Measurements from ENCODE around the gene SLC1A7.

The SLC1A7 gene

DNA sequence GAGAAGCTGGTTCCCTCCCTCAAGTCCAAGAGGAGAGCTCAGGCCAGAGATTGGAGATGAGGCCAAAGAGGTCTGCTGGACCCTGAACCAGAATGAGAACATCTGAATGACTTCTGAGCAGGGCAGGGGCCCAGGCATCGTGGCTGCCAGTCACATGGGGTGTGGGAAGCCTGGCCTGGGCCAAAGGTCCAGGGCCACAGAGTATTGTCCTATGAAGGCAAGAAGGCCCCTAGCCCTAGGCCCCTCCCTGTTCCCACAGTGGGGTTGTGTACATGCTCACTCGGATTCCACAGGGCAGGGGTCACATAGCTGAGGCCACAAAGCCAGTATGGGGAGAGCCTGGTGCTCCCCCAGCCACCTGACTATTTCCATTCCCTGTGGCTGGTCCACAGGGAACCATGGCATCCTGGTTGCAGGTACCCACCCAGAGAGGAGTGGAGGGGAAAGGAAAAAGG lies 18.5 kb upstream of the SLC1A7 start:
- DNase-seq (ENCODE audit: low read depth in 2 of 2): no peak

DNA sequence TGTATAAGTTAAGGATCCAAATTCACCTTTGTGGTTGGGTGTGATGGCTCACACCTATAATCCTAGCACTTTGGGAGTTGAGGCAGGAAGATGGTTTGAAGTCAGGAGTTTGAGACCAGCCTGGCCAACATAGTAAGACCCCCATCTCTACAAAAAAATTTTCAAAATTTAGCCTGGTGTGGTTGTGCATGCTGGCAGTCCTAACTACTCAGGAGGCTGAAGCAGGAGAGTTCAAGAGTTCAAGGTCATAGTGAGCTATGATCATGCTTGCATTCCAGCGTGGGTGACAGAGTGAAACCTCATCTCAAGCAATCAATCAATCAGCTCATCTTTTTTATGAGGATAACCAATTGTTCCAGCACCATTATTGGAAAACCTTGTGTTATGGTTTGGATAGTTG lies 16.5 kb upstream of the SLC1A7 start:
- no peak for DNase-seq (ENCODE audit: low read depth in 2 of 2)

DNA sequence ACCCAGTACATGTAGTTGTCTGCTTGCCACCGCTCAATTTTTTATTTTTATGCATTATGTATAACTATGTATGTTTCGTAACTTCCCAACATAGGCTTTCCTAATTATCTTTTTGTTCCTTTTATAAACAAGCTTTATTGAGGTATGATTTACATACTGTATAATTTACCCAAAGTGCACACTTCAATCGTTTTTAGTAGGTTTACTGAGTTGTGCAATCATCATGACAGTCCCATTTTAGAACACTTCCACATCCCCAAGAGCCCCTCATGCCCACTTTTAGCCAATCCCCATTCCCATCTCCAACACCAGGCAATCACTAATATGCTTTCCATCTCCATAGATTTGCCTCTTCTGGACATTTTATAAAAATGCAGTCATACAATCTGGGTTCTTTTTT lies 14.3 kb upstream of the SLC1A7 start:
- DNase-seq (ENCODE audit: low read depth in 2 of 2): no peak

DNA sequence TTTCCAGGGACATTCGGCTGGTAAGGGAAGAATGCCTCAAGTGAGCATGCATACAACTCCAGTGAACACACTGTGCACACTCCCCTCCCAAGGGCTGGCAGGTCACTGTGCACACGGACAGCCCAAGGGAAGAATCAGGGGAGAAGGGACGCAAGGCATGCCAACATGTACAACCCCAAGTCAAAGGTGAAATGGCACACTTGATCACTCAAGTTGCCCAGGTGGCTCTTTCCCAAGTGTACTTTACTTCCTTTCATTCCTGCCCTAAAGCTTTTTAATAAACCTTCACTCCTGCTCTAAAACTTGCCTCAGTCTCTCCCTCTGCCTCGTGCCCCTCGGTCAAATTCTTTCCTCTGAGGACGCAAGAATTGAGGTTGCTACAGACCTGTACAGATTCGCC lies 13.5 kb upstream of the SLC1A7 start:
- DNase-seq (ENCODE audit: low read depth in 2 of 2): no peak

DNA sequence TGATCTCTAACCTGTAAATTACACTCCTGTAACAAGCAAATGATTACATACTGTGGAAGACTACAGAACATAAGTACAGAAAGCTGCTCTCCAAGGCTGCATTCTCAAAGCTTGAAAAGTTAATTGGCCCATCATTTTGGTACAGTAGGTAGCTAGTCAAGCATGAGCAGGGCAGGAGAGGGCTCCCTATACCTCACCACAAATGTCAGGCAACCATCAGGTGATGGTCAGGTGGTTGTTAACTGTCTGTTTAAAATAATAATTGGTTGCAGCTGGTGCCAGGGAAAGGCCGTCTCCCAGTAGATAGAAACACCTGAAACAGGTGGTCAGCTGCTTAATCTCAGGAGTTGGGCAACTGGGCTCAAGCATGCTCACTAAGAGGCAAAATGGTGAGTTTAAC lies 13.1 kb upstream of the SLC1A7 start:
- DNase-seq (ENCODE audit: low read depth in 2 of 2): no peak

DNA sequence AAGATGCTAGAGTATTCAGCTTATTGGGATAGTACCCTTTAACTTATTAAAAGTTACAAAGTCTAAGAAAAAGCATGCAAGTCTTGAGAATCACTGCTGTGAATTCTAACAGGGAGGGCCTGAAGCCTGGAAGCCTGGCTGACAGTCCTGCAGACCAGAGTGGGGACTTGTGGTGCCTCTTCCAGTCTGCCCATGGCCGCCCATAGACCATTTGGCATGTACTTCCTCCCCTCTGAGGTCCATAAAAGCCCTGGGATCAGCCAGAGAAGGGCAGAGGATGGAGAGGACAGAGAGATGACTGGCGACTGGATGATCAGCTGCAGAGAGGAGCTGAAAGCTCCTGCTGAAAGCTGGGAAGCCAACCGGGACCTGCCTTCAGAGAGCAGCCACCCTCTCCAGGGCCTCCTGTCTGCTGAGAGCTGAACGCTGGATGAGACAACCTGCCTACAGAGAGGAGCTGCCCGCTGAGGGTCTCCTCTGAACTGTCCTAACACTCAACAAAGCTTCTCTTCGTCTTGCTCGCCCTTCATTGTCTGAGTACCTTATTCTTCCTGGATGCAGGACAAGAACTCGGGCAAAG lies 12.5 kb upstream of the SLC1A7 start:
- no peak for DNase-seq (ENCODE audit: low read depth in 2 of 2)

DNA sequence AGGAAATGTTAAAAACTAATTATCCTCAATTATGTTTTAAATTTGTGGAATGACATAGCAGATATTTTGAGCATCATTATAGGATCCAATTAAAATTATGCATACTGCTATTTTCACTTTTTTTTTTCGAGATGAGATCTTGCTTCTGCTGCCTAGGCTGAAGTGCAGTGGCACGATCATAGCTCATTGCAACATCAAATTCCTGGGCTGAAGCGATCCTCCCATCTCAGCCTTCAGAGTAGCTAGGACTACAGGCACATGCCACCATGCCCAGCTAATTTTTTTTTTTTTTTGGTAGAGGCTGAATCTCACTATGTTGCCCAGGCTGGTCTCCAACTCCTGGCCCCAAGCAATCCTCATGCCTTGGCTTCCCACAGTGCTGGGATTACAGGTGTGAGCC lies 11.3 kb upstream of the SLC1A7 start:
- no peak for DNase-seq (ENCODE audit: low read depth in 2 of 2)

DNA sequence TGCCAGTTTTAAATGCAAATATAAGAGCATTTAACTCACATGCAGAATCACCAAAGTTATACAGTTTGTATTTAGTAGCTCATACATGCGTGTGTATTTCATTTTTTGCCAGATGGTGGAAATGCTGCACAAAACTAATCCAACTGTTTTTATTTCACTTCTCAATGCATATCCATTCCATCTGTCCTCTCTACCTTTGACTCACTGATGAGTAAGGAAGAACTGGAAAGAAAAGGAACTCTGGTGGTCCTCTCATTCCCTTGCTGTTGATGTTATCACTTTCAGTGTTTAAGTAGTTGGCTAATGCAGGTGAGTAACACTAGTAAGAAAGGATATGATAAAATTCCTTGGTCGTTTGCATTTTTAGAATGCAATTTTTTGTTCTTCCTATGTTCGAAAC lies 5.7 kb upstream of the SLC1A7 start:
- no peak for DNase-seq (ENCODE audit: low read depth in 2 of 2)

DNA sequence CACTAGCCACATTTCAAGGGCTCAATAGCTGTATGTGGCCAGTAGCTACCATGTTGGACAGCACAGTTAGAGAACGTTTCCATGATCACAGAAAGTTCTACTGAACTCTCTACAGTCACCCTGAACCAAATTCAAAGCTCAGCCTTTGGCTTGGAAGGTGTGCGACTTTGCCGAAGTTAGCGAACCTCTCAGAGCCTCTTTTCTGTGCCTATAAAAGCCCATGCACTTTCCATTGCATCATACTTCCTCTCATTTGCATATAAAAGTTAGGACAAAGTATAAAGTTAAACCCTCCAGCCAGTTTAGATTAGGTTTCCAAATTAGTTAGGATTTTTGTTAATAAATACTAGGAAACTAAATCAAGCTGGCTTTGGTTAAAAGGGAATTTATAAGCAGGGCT lies 4.7 kb upstream of the SLC1A7 start:
- DNase-seq (ENCODE audit: low read depth in 2 of 2): no peak

DNA sequence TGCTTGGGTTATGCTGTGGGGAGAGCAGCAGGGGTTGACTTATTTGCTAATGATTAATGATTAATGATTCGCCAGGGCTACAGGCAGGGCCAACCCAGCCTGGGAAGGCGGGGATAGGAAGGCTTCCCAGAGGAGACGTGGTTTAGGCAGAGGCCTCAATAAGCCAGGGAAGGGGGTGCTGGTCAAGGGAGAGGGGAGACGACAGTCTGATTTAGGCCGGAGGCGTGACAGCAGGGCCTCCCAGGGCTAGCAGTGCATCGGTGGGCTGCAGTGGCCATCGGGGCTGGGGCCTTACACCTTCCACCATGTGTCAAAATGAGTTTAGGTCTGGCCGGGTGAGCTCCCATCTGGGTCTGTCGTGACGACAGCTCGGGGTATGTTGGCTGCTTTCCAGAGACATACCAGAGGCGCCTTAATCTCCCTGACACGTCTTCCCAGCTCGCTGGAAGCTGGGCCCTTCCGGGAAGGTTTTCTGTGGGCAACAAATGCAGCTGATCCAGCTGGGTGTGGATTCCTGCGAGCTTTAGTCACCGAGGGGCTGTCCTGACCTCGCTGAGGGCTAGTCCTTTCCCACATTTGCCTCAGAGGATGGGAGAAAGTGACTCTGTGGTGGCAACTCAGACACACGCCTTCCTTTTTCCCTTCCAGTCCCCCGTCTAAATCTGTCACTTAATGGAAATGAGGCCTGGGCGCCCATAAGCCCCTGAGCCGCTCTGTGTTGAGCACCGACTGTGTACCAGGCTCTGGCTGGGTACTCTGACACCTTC lies 3.7 kb upstream of the SLC1A7 start:
- DNase-seq (ENCODE audit: low read depth in 2 of 2): no peak

DNA sequence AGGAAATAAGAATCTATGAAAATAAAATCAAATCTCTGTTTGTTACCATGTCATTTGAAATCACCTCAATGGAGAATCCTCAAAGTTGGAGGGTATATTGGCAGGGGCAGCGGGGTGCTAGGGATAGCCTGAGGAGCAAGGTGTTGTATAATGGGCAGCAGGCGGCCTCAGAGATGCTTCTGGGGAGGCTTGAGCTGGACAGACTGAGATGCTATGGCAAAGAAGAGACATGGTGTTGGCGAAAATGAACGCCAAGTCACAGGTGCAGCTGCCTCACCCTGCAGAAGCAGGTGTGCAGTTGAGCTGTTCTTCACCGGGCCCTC lies 3.1 kb upstream of the SLC1A7 start:
- no peak for DNase-seq (ENCODE audit: low read depth in 2 of 2)

DNA sequence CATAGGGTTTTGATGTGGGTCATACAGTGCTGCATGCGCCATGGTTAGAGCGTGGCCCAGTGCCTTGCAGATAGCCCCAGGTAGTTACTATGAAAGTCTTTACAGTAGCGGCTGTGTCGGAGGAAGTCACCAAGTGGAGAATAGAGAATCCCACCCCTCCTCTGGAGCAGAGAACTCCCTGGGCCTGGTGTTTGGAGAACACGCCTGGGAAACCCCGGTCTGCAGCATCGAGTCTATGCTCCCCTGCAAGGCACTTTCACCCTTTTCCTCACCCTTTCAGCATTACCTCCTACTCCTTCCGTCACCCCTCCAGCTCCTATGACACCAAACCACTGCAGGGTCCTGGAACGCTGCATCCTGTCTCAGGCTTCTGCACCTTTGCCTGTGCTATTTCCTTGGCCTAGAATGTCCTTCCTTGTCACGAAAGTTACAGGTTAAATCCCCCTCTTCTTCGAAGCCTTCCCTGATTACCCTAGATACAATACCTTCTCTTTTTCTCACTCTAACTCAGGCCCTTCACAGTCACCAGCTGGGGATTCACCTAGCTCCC lies 2.7 kb upstream of the SLC1A7 start:
- no peak for DNase-seq (ENCODE audit: low read depth in 2 of 2)

DNA sequence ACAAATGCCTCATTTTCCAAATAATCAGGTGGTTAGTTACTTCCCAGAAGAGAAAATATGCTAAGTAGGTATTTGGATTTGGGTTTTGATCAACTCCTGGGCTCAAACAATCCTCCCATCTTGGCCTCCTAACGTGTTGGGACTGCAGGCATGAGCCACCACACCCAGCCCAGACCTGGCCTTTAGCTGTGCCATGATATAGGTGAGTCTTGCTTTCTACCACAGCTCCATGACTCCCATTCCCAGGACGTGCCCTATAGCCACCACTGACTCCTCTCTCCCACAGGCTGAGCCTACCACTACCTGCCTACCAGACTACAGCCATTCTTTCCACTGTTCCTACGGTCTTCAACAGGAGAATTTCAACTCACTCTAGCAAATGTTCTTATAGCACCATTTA lies 1.8 kb upstream of the SLC1A7 start:
- no peak for DNase-seq (ENCODE audit: low read depth in 2 of 2)

DNA sequence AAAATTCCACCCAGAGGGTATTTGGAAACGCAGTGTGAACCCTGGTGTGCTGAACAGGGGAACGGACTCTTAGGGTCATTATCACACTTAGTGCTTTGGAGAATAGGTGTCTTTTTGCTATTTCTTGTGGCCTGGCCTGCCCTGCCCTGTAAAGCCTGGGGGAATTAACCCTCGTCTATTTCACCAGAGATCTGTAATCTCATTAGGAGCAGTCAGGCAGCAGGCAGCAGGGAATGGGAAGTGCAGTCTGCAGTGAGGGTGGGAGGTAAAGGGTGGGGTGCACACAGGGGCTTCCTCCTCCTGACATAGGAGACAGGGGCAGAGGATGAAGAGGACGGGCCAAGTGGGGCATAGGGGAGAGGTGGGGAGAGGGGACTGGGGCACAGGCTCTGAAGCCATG lies 1.1 kb upstream of the SLC1A7 start:
- DNase-seq (ENCODE audit: low read depth in 2 of 2): no peak

DNA sequence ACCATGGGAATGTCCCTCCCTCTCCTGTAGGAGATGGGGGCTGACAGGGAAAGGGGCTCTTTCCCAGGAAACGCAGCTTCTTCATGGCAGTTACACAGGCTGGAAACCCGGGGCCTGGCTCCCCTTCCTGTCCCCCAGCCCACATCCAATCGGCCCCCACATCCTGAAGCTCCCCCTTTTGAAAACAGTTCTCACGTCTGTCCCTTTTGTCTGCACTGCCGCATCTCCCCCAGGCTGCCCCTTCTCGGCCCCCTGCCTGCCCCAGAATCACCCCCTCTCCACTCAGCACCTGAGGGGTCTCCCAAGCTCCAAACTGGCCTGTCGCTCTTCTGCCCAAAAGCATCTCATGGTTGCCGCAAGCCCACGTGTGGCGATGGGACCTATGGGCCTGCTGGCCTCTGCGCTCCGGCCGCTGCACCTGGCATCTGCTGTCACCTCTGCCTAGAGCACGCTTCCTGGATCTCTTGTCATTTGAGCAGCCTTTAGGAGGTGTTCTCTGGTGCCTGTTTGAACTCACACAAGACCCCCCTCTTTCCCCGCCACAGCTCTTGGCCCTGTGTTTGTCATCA lies 867 bp downstream of the SLC1A7 start:
- no peak for DNase-seq (ENCODE audit: low read depth in 2 of 2)

DNA sequence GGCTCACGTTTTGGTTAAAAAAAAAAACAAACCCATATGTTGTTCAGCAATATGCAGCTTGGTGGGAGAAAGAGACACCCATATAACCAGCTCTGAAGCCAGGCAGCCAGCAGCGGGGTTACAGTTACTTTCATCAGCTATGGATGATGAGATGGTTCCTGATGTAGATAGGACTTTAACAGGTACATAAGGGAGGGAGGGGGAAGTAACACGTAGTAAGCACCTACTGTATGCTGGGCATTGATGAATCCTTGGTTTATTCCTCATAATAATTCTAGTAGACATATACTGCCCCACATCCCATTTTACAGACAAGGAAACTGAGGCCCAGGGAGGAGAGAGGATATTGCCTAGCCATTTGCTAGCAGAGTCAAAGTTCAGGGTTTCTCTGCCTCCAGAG lies 2.0 kb downstream of the SLC1A7 start:
- no peak for DNase-seq (ENCODE audit: low read depth in 2 of 2)

DNA sequence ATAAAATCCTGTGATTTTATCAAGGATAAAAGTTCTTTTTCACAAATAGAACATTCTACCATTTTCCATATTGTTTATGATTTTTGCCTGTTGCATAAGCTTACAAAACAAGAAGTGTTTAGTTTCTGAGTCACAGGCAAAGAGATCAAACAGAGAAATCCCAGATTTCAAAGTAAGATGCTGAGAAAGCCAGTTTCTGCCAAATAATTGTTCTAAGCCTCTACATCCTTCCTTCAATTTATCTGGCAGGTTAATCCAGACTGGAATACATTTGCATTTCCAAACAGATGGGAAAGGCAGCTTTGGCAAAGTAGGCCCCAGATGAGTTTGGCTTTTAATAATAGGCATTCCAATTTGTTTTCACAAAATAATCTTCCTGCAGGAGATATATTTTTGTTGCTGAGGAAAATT lies 2.5 kb downstream of the SLC1A7 start:
- no peak for DNase-seq (ENCODE audit: low read depth in 2 of 2)

DNA sequence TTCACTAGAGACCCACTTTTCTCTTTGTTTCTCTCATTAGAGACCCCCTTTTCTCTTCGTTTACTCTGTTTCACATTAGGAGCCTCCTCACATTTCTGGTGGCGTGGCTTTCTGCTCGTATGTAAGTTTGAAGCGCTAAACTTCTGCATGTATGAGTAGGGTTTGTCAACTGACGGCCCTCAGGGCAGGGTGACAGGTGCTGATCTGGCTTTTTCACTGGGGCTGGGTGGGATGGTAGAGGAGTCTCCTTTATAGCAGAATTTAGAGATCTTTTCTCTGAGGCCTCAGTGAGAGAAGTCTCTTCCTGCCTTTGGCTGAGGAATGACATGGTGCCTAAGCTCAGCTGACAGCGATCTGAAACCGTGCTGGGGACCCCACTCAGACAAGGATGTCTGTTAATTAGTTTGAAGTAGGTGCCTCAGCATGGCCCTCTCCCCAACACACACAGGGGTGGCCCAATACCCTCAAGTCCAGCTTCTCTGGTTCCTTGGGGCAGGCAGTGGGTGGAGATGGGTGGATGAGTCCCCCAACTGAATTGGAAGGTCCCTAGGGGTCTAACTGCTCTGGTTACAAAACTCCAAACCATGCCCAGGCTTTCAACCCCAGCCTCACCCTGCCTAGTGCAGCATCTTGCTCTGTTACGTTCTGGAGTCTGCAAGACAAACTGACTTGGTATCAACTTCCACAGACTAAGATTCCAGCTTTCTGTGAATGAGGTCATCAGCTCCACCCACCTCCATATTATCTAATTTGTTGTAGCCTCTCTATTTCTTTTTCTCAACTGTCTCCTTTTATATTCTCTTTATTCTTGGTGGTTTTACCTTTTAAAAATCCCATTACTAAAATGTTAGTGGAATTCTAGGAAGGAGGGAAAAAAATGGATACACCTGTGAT lies 3.2 kb downstream of the SLC1A7 start:
- no peak for DNase-seq (ENCODE audit: low read depth in 2 of 2)

DNA sequence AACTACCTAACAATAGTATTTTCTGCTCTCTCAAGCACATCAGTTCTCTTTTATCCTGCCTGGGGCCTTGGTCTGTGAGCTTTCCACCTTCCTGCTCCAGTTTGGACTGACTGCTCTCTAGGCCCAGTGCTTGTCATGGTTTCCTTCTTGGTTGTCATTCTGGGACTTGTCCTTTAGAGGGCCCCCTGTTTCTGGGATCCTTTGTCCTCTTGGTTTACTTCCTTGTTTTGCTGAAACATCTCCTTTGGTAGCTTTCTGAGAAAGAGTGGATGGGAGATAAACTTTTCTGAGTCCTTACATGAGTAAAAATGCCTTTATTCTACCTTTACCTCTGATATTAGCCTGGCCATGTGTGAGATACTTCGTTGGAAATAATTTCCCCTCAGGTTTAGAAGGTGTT lies 4.7 kb downstream of the SLC1A7 start:
- DNase-seq (ENCODE audit: low read depth in 2 of 2): no peak

DNA sequence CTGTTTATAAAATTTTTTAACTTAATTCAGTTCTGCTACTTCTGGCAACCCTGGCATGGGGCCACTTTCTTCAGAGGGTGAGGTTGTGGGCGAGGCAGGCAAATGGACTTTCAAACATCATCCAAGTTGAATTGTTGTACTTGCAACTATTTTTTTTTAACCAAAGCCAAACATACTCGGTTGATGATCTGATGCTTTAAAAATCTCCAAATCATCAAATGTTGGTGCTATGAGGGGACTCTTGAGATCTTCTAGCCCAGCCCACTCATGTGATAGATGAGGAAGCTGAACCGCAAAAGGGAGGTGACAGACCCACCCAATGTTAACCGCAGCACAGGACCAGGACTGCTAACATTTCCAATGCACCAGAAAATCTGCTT lies 6.7 kb downstream of the SLC1A7 start:
- DNase-seq (ENCODE audit: low read depth in 2 of 2): no peak

DNA sequence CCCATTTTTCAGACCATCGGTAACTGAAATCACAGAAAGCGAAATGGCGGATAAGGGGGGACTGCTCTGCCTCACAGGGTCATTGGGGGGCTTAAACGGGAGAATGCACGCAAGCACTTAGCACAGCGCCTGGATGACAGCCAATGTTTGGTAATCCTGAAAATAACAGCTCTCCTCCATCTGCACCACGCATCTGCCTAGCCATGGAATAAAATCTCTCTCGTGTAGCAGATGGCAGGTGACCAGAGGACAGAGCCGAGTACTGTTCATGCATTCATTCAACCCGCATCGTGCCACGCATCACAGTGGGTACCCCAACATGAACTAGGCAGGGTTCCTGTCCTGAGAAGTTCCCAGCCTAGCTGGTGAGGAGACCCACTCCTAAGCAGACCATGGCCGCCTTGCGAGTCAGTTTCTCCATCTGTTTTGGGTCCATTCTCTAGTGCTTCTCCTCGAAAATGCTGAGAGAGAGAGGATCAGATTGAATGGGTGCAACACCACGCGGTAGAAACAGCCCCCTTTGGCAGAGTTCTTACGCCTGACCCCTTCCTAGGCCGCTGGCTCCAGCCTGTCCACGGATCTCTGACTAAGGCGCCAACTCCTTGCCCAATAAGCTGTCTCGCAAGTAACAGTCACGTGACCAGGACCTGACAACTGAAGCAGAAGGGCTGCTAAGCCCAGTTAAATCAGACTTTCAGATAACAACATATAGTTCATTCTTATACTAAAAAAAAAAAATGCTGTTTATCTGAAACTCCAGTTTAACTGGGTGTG lies 7.3 kb downstream of the SLC1A7 start:
- DNase-seq (ENCODE audit: low read depth in 2 of 2): no peak

DNA sequence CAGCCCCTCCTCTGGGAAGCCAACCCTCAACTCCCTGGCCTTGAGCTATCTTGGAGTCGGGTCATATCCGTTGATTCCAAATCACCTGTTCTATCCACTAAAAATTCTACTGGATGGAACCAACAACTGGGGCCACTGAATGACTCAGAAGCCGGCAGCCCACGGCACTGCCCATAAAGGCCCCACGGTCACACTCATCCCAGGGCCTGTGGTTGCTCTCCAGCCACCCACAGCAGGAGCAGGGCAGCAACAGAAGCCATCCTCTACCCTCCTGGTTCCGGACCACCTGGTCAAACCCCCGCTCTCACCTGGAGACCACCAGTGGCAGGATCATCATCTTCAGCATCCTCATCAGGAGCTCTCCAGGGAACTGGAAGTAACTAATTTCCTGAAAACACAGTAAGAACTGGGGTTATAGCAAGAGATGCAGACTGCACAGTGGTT lies 8.4 kb downstream of the SLC1A7 start:
- no peak for DNase-seq (ENCODE audit: low read depth in 2 of 2)

Measured in stimulated activated CD4-positive, alpha-beta T cell treated with anti-CD3 and anti-CD28 coated beads, Interleukin-4, amount 100 ng/mL, for 48 hours (primary cell).